ENCODE measurements around the gene PJA1. TPM values are rescaled to one million over a fixed set of nuclear protein-coding genes. Genes with fewer than 3 reads are reported as not detected.

PJA1 gene
- total RNA-seq, 1 experiment from 2014 or later: 58.4 TPM

DNA sequence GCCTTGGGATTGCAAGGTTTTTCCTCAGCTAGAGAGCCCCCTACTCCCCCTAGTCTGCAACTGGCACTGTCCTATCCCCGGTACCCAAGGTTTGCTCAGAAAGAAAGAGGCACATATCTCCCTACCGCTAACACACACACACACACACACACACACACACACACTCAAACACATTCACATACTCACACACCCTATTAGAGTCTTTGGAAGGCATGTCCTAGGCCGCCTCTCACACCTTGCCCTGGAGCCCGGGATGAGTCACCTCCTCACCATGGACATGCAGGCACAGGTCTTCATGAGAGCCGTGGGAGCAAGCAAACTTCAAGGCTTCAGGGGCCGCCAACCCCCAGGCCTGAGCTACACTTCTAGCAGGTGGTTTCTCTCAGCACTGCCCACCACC, 49.2 kb downstream of the PJA1 start:
- DNase-seq (ENCODE audit: low read depth): peak; percentile 60

DNA sequence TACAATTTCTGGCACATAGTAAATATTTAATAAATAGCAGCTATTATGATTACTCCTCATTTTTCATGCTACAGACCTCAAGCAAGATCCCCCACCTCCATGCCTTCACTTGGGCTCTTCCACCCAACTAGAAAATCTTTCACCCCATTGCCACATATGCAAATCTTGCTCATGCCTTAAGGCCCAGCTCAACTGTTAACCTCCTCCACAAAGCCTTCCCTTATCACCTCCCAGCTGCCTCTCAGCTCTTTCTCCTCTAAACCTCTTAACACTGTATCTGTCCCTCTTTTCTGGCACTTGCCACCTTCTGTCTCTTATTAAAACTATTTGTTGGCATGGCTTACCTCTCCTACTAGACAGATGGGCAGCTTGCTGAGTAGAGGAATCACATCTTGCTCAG, 51.5 kb downstream of the PJA1 start:
- no peak for DNase-seq (ENCODE audit: low read depth)
